Right cardiac atrium (tissue), 5 donors: ENCODE measurements around the gene SND1. TPM values are rescaled to one million over a fixed set of nuclear protein-coding genes. Genes with fewer than 3 reads are reported as not detected.
A peak's percentile ranks its signal among the peaks of the same experiment; 100 is the strongest.
"Not testable (repeated sequence)": the region's sequence is repeated elsewhere in the genome, so short reads cannot be mapped to it uniquely, and the experiment has no call there.

Experiments used
- ATAC-seq, 2 donors: fragments of 200-7000 bp; cut with Tn5 transposase; one replicate each; pipeline versions ENCODE4 v1.8.0 to v1.9.1; 2020; ENCODE audit warnings: moderate library complexity in 2 of 2, mild to moderate bottlenecking in 1 of 2
- DNase-seq, 3 donors: peaks; one replicate each; pipeline ENCODE4 v3.0.0-alpha.2; 2020
- H3K27ac ChIP-seq: one replicate; pipeline ENCODE4 v1.5.1; 2013; ENCODE audit warnings: mild to moderate bottlenecking, low read length, control low read depth, moderate library complexity
- H3K27me3 ChIP-seq: one replicate; pipeline ENCODE4 v1.6.1; 2013; ENCODE audit not compliant: control insufficient read depth, insufficient read depth
- H3K4me1 ChIP-seq: one replicate; pipeline ENCODE4 v1.6.1; 2013; ENCODE audit warnings: low read length; ENCODE audit not compliant: control insufficient read depth, insufficient read depth
- H3K4me3 ChIP-seq: one replicate; pipeline ENCODE4 v1.5.1; 2013; ENCODE audit warnings: low read length, control low read depth
- H3K9me3 ChIP-seq: one replicate; pipeline ENCODE4 v1.6.1; 2013; ENCODE audit warnings: low read length; ENCODE audit not compliant: control insufficient read depth
- WGBS: extraction: QIAGEN DNeasy Blood & Tissue Kit; methylation state at CpG from one replicate; pipeline ENCODE4 v1.1.7; 2013; 5-methylcytosine and 5-hydroxymethylcytosine counted together
- intact Hi-C, 4 donors: fragments of 100-400 bp; cut with DNase I; formaldehyde crosslinking; loops; one replicate each; pipeline versions ENCODE4 v1.11.0 to v1.14.0; 2022 to 2023
- polyA plus RNA-seq: library from polyadenylated mRNA; stranded (reverse); fragments of 200-250 nt; gene quantifications from one replicate; pipeline ENCODE4 v1.2.3, GENCODE V29; 2013
- total RNA-seq, 4 donors: library from RNA; stranded (reverse); fragmentation: NEBNext Ultra II Directional; extraction: Animal tissue kit (Norgen Biotek cat#: 25700); gene quantifications; one replicate each; pipeline ENCODE4 v1.2.1, GENCODE V29; 2021
- donor health status: healthy with polysubstance abuse.
- donor health status: DM: no; HTN: yes; CAD: no.
- donor health status: DM: no; HTN: no; CAD: no.
- donor health status: DM: no; HTN: yes; CAD: no; lungs with severe emphysema.
- donor health status: DM: yes; HTN: yes; CAD: no.

The SND1 gene
- total and polyA plus RNA-seq, 5 donors = 50.0 to 107 (median 89.3) TPM

DNA sequence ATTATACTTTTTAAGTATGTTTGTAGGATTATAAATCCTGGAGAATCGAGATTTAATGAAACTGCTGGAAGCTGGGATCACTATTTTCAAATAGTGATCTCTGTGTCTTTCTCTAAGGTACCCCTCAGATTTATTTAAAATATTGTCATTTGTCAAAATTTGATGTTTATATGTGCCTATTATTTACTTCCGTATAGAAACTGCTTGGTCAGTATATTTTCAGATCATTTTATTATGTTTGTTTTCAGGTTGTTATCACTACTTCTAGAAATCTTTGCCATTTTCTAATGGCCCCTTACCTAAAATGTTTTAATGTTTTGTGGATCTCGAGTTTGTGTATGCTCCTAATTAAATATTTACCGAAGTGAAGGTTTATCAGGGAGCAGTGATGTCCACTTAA, 183.7 kb downstream of the SND1 start:
- intact Hi-C loops = no loop called here
- ATAC-seq = no peak
- 95% methylated on average over 4 of the region's 4 CpGs for WGBS

DNA sequence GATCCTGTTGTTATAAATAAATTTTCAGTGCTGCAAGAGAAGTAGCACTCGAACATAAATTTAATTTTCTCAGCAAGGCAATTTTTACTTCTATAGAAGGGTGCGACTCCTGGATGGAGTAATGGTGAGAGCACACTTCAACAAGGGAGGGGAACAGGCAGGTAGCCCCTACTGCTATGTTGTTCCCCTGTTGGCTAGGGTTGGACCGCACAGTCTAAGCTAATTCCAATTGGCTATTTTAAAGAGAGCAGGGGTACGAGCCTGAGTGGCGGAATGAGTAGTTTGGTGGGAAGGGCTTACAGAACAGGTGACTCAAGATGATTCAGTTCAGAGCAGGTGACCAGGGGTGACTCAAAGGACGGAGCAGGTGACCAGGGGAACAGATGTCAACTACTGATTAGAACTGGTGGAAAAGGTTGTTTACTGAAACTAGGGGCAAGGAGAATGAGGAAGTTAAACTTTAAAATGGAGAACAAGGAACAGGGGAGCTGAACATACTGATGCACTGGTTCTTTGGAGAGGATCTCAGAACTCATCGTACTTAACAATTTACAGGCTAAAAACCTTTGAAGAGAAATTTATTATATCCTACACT, 185.9 kb downstream of the SND1 start:
- WGBS = 90% methylated on average over 7 of the region's 7 CpGs
- ATAC-seq, H3K4me1 ChIP-seq, H3K9me3 ChIP-seq, DNase-seq, H3K27me3 ChIP-seq, H3K4me3 ChIP-seq, H3K27ac ChIP-seq, intact Hi-C loops: not testable (repeated sequence)

More for the DNA sequence above, 183.7 kb downstream of the SND1 start:
- no peak overlapping the region for H3K27ac ChIP-seq
- DNase-seq = no peak
- H3K4me1 ChIP-seq = peaks cover 2% of the 10 kb centered on the region
- no peaks in the 10 kb centered on the region for H3K9me3 ChIP-seq
- no peak overlapping the region for H3K4me3 ChIP-seq
- H3K27me3 ChIP-seq = no peaks in the 10 kb centered on the region

DNA sequence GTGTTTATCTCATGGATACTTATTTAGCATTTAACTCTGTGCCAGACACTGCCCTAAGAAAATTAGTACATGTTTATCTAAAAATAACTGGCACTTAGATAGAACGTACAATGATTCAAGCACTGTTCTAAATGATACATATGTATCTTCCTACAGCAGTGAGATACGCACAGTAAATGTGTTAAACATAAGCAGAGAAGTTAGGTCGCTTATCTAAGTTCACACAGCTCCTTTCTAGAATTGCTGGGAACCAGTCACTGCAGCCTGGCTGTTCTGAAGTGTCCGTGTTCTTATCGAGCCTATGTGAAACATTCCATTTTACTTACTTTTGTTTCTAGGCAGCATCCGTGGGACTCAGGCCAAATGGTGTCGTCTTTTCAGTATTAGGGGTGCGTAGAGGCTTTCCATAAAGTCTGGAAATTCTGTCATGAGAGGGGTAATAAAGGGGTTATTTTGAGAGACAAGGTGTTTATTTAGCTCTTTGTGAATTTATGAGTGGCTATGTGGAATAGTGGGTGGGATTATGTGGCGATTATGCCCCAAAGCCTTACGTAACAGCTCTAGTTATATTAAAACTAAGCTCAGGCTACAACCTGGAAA, 186.9 kb downstream of the SND1 start:
- H3K27me3 ChIP-seq = no peaks in the 10 kb centered on the region
- ATAC-seq = peak; percentile 49 to 64
- no peaks in the 10 kb centered on the region for H3K9me3 ChIP-seq
- H3K4me1 ChIP-seq = no peaks in the 10 kb centered on the region
- no peak overlapping the region for H3K27ac ChIP-seq
- H3K4me3 ChIP-seq = peak overlapping the region; percentile 1
- DNase-seq = peak in 1 of 3 donors; percentile 64
- intact Hi-C loops = no loop called here
- WGBS = 50% methylated on average over 10 of the region's 10 CpGs

DNA sequence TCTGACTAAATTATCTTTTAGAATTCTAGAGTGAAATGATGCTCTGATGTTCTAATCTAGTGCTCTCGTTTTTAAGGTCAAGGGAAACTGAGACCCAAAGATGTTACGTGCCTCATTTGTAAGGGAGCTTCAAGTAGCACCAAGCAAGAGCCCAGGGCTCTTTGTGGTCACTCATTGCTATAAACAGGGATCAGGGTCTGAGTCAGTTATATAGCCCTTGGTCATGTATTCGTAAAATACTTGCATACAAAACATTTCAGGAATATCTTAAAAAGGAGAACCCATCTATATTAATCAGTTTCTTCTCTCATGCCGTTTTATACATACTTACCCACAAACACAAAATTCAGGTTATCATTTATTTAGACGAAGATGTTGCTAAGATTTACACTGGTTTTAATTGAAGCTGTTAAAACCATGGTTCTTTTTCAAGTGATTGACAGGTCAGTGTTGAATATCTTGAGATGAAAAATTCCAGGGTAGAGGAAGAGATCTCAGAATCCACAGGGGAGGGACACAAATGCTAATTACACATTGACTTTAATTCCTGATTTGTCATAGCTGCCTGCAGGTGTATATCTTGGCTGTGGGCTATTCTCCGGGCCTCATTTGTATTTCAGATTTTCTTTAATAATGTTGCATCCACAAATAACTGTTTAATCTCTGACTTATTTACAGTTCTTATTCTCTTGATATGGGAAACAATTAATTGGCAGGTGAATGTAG, 188.4 kb downstream of the SND1 start:
- Histone ChIP-seq H3K4me3 (no peak overlapping the region), H3K4me1 (peaks cover 4% of the 10 kb centered on the region), H3K27me3 (no peaks in the 10 kb centered on the region), H3K27ac (no peak overlapping the region), H3K9me3 (no peaks in the 10 kb centered on the region)
- ATAC-seq = no peak
- intact Hi-C loops = no loop called here
- no peak for DNase-seq
- 94% methylated on average over 6 of the region's 6 CpGs for WGBS

DNA sequence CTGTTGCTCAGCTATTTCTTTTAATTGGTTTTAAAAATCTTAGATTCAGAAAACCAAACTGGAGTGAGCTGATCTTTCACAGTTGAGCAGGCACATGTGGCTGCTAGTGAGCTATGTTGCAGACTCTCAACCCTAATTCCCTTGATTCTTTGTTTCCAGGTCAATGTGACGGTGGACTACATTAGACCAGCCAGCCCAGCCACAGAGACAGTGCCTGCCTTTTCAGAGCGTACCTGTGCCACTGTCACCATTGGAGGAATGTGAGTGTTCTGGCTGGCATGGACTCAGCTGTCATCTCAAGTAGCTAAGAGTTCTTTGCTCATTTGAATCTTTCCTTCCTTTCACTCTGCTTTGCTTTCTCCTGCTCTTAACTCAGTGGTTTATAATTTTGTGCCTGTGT, 192.2 kb downstream of the SND1 start:
- H3K4me1 ChIP-seq = peaks cover 6% of the 10 kb centered on the region
- no peak overlapping the region for H3K4me3 ChIP-seq
- DNase-seq (peak in 1 of 3 donors; percentile 43), ATAC-seq (peak in 1 of 2 donors; percentile 32)
- intact Hi-C loops = no loop called here
- no peaks in the 10 kb centered on the region for H3K27me3 ChIP-seq
- 62% methylated on average over 2 of the region's 2 CpGs for WGBS
- no peaks in the 10 kb centered on the region for H3K9me3 ChIP-seq
- peak overlapping the region; percentile 77 for H3K27ac ChIP-seq

DNA sequence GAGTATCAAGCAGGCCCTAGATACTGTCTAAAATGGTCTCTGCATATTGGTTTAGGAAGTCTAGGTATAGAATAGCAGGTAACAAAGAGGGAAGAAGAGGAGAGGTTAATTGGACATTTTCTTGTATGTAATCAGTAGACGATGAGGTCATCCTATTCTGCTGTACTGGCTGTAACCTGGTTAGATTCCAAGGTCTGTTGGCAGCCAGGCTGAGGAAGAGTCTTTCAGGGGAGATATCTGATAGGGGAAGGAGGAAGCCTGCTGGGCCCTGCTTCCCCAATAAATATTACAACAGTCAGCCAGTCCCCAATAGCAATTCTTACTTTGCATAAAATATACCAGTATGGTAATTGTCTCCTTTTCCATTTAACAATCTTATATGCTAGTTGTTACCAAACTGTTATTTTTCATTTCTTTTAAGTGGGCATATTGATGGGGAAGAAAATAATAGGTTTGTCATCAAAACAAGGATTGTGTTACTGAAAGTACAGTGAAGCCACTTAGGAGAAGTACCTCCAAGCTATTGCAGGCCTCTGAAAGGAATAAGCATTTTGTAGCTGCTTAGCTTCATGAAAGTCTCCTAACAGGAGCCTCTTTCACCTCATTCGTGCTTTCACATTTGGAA, 192.8 kb downstream of the SND1 start:
- ATAC-seq (peak; percentile 85 to 86), DNase-seq (peak; percentile 48 to 79 (median 59))
- Histone ChIP-seq H3K27me3 (no peaks in the 10 kb centered on the region), H3K4me3 (no peak overlapping the region), H3K4me1 (peaks cover 6% of the 10 kb centered on the region), H3K27ac (peak overlapping the region; percentile 13), H3K9me3 (no peaks in the 10 kb centered on the region)
- intact Hi-C loops = no loop called here
- 20% methylated on average over 2 of the region's 2 CpGs for whole genome bisulfite sequencing

DNA sequence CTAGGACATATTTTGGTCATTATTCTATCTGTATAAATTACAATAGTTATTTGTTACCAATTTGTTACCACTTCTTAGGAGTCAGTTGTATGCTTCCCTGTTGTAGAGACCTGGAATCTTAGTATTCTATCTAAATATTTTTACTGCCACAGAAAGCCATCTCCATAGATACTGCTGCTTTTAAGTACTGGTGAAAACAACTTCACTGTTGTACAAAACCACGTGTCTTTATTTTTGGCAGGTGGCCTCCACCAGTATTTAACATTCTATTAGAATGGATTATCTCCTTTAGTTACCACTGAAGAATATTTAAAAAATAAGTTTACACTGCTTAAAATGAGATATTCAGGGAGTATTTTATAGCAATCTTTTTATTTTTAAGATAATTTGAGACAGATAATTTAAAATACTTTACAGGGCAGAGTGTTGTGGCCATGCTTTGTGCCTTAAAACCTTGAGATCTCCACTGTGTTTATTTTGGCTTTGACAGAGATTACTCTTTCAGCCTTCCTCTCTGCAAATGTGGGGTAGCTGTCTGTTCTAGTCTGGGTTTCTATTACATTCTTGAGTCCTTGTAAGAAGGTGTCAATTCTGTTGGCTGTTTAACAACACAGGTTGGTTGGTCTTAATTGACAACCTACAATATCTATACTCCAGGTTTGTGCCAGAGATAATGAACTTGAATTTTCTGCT, 193.7 kb downstream of the SND1 start:
- Histone ChIP-seq H3K27me3 (no peaks in the 10 kb centered on the region), H3K4me3 (no peak overlapping the region), H3K4me1 (peaks cover 9% of the 10 kb centered on the region), H3K27ac (no peak overlapping the region), H3K9me3 (no peaks in the 10 kb centered on the region)
- no peak for DNase-seq
- ATAC-seq = no peak
- 18% methylated on average over 1 of the region's 1 CpG for WGBS
- intact Hi-C loops = no loop called here

DNA sequence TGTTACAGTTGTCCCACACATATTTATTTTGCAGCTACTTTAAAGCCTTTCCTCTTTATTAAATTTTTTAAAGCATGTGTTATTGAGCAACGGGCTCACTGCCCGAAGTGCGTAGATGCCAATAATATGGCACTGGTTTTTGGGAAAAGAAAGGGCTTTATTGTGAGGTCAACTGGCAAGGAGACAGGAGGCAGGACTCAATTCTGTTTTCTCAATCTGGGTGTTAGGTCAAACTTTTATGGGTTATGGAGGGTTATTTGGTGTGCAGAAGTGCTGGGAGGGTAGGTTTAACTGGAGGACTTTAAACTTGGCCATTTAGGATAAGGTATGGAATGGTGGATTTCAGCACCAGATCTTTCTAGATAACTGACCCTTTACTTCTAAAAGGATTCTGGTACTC, 195.6 kb downstream of the SND1 start:
- Histone ChIP-seq H3K27ac (no peak overlapping the region), H3K4me1 (peaks cover 9% of the 10 kb centered on the region), H3K27me3 (no peaks in the 10 kb centered on the region), H3K4me3 (no peak overlapping the region), H3K9me3 (no peaks in the 10 kb centered on the region)
- 89% methylated on average over 3 of the region's 3 CpGs for WGBS
- intact Hi-C loops = no loop called here
- peak; percentile 64 to 89 (median 66) for DNase-seq
- ATAC-seq = peak; percentile 25 to 55

DNA sequence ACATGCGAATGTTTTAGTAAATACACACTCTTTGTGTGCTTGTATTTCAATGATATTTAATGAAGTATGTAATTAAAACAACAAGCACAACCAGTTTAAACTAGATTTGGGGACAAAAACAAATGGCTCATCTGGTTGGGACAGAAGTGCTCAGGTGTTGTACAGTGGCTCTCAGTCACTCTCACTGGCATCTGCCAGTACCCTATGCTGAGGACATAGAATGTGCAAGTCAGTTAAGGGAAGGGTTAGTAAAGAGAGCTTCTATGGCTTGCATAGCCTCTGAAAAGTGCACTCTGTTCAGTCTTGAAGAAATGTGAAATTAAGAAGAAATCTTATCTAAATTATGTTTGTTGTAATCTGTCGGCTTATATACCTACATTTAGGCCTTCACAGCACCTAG, 196.2 kb downstream of the SND1 start:
- no peaks in the 10 kb centered on the region for H3K9me3 ChIP-seq
- WGBS = 96% methylated on average over 2 of the region's 2 CpGs
- intact Hi-C loops = no loop called here

DNA sequence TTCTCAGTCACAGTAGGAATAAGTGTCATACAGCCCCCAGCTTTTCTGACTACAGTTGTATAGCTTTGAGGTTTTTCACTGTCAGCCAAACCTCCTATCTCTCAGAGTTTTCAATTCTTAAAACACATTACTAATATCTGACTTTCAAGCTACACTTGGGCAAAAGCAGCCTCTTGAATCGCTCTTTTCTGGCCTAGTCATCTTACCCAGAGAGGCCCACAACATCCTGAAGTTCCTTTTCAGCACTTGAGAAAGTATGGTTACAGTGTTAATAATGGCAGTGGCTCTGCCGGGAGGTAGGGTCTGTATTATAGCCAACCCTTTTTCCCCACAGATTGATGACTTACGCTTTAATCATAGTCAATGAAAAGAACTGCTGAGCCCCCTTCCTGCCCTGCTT, 198.2 kb downstream of the SND1 start:
- Histone ChIP-seq H3K27ac (no peak overlapping the region), H3K4me3 (no peak overlapping the region), H3K9me3 (no peaks in the 10 kb centered on the region), H3K27me3 (no peaks in the 10 kb centered on the region), H3K4me1 (peaks cover 4% of the 10 kb centered on the region)
- DNase-seq (no peak), ATAC-seq (no peak)
- 88% methylated on average over 3 of the region's 3 CpGs for WGBS
- intact Hi-C loops = no loop called here

More for the DNA sequence above, 196.2 kb downstream of the SND1 start:
- H3K4me1 ChIP-seq = peaks cover 9% of the 10 kb centered on the region
- no peak overlapping the region for H3K27ac ChIP-seq
- DNase-seq = no peak
- H3K27me3 ChIP-seq = no peaks in the 10 kb centered on the region
- no peak overlapping the region for H3K4me3 ChIP-seq
- no peak for ATAC-seq
